Activated naive CD4-positive, alpha-beta T cell treated with anti-CD3 and anti-CD28 coated beads for 36 hours (primary cell): ENCODE results near the gene FGGY. TPM values are rescaled to one million over a fixed set of nuclear protein-coding genes. Genes with fewer than 3 reads are reported as not detected.

Source experiments
- CTCF ChIA-PET: fragments of 350-600 bp; sonication (Branson Sonifier 250); formaldehyde crosslinking; loops from one replicate; lab custom pipeline; 2021; ENCODE audit warnings: antibody characterized with exemption; lab: Charles Lee
- DNase-seq: peaks from one replicate; pipeline ENCODE4 v3.0.0-alpha.2; 2020
- H3K27ac Mint-ChIP-seq: one replicate; pipeline ENCODE4 v1.8.0; 2021; ENCODE audit warnings: mild to moderate bottlenecking, mixed read lengths
- H3K27me3 Mint-ChIP-seq: one replicate; pipeline ENCODE4 v1.8.0; 2021; ENCODE audit warnings: low read depth, mixed read lengths
- H3K36me3 Mint-ChIP-seq: one replicate; pipeline ENCODE4 v1.8.0; 2021; ENCODE audit warnings: low read depth, mixed read lengths
- H3K4me1 Mint-ChIP-seq: one replicate; pipeline ENCODE4 v1.8.0; 2021; ENCODE audit warnings: low read depth, mixed read lengths
- H3K4me3 Mint-ChIP-seq: one replicate; pipeline ENCODE4 v1.8.0; 2021; ENCODE audit warnings: mild to moderate bottlenecking, moderate library complexity, mixed read lengths
- H3K9me3 Mint-ChIP-seq: one replicate; pipeline ENCODE4 v1.8.0; 2021; ENCODE audit warnings: mixed read lengths
- intact Hi-C: fragments of 100-400 bp; cut with micrococcal nuclease; formaldehyde crosslinking; loops from one replicate; pipeline ENCODE4 v1.15.1; 2023
- total RNA-seq, 2 experiments: library from RNA; stranded (reverse); gene quantifications; one replicate each; pipeline ENCODE4 v1.2.3, GENCODE V29; 2021

The FGGY gene
- total RNA-seq, 2 experiments from 2014 or later = 9.8 to 10.9 TPM

DNA sequence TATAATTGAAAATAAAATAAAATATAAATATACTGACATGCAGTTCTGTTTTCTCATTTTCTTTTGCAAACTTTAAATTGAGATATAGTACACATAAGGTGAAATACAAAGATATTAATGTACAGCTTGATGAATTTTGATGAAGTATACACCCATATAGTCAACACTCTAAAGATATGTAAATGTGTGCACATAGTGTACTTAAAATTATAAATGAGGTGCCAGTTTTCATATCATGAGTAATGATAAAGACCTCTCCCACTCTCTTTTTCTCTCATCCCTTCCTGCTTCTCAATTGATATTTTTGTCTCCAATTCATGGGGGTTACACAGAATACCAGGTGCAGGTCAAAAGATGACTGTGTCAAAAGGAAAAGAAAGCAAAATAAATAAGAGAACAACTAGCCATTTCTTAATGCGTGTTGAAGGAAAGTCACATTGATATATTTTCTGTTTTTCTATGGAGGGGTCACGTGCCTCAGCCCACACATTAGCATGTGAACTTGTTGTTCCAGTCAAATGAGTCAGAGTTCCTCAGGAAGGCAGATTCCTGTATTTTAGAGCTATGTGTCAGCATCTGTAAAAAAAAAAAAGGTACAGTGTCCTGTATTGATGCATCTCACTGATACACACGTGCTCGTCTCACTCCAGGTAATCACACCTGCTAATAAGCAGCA is 453.6 kb downstream of the FGGY start:
- Mint-ChIP-seq H3K9me3 (no peaks in the 10 kb centered on the region), H3K27ac (no peak overlapping the region), H3K4me1 (peaks cover 6% of the 10 kb centered on the region), H3K27me3 (no peaks in the 10 kb centered on the region), H3K4me3 (no peak overlapping the region), H3K36me3 (no peaks in the 10 kb centered on the region)
- CTCF ChIA-PET = interaction anchor here (0.5 to 1.5 kb wide), 5 partner anchors 9 to 784 kb away, joined by 3 to 5 read pairs (median 4); no protein-coding TSS in a partner anchor
- DNase-seq = peak; percentile 17
- intact Hi-C loops = no loop called here

DNA sequence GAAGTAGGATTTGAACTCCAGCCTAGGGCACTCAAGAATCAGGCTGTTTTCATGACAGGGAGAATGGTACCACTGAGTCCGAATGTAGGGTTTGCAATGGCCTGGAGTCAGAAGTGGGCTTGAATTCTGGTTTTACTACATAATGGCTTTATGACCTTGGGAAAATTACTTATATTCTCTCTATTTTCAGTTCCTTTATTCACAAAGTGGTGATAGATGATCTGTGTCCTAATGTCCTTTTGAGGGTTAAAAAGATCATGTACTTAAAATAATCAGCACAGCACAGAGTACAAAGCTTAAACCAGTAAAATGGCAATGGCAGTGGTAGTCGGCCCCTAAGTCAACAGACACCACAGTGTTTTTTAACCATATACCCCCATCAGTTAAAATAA is 454.1 kb downstream of the FGGY start:
- Mint-ChIP-seq H3K9me3 (no peaks in the 10 kb centered on the region), H3K27ac (no peak overlapping the region), H3K36me3 (no peaks in the 10 kb centered on the region), H3K4me3 (no peak overlapping the region), H3K27me3 (no peaks in the 10 kb centered on the region), H3K4me1 (peaks cover 6% of the 10 kb centered on the region)
- CTCF ChIA-PET = interaction anchor here (0.5 to 1.5 kb wide), 2 partner anchors 52 to 196 kb away, joined by 3 to 4 read pairs; no protein-coding TSS in a partner anchor
- intact Hi-C loops = no loop called here
- DNase-seq = no peak

DNA sequence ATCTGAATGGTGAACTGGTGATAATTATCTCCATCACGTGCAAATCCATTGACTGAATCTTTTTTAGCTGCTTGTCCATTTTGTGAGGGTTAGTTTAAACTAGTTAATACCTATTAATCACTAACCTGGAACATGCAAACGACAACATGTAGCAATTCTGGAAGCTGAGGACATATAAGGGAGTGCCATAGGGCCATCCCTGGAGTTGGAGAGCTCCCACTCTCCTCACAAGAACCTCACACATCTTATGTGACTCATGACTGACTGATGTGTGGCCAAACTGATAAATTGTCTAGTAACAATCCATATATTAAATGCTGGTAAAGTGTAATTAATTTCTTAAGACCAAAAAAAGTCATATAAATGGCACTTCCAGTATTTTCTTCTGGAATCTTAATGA is 454.9 kb downstream of the FGGY start:
- H3K27ac Mint-ChIP-seq = no peak overlapping the region
- no peak overlapping the region for H3K4me3 Mint-ChIP-seq
- no peak for DNase-seq
- H3K36me3 Mint-ChIP-seq = no peaks in the 10 kb centered on the region
- peaks cover 6% of the 10 kb centered on the region for H3K4me1 Mint-ChIP-seq
- CTCF ChIA-PET = no interaction called here
- H3K27me3 Mint-ChIP-seq = no peaks in the 10 kb centered on the region
- intact Hi-C loops = no loop called here
- H3K9me3 Mint-ChIP-seq = no peaks in the 10 kb centered on the region

DNA sequence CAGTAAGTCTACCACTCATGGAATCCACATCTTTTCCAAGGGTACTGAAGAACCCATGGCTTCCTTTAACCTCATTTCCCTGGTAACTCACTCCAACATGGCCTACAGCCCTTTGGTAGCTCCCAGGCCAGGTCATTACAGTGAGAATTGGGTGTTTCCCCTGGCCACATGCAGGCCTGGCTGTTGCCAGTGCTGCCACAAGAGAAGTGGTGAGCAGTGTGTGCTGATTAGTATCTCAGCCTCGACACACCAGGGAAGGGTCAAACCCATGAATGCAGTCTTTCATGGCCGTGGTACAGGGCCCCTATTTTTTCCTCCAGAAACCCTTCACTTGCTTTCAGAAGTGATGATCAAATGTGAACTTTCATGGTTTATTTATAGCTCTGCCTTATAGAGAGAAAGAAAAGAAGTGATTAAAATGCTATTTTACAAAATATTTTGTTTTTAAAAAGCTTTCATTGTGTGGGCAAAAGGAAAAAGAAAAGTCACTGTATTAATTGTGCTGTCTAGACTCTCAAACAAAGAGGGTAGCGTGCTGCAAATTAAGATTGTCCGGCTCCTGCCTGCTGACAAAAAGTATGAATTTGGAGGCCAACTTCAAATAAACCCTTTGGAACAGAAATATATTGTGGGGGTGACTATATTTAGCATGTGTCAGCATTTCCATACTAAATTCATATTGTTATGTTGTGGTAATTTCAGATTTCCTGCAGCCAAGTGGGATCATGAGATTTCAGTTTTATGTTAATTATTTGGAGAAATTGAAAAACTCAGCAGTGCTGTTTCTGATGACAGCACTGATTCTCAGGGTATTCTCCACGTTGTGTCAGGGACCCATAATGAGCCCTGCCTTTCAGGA is 455.9 kb downstream of the FGGY start:
- Mint-ChIP-seq H3K27ac (no peak overlapping the region), H3K27me3 (no peaks in the 10 kb centered on the region), H3K4me1 (peaks cover 6% of the 10 kb centered on the region), H3K4me3 (no peak overlapping the region), H3K36me3 (no peaks in the 10 kb centered on the region), H3K9me3 (no peaks in the 10 kb centered on the region)
- DNase-seq = no peak
- intact Hi-C loops = no loop called here
- CTCF ChIA-PET = interaction anchor here (0.6 to 0.9 kb wide), 2 partner anchors 178 to 969 kb away, joined by 3 read pairs; partner anchors contain the start of gene JUN

DNA sequence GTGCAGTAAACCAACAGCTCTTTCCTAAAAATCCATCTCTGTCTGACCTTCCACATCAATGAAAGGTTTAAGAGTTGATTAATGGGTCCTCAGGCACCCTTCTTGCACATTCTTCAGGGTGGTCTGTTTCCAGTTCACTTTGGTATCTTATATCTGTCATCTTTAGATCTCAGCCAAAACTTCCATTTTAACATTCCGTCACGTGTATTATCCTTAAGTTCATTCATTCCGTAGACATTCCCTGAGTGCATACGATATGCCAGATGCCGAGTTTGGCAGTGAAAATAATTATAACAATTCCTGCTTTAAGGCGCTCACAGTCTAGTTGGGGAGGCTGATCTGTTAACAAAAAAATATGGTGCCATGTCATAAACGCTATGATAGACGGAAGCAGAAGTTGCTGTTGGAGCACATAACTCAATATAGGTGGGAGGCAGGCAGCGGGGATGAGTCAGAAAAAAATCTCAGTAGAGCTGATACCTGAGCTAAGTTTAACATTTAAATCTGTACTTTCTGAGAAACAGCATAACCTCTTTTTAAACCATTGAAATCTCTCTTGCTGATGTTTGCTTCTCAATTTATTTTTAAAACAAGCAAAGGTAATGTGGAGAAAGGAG is 458.3 kb downstream of the FGGY start:
- CTCF ChIA-PET = interaction anchor here (1.0 kb wide), 1 partner anchor 56 kb away, joined by 3 read pairs; no protein-coding TSS in a partner anchor
- no peaks in the 10 kb centered on the region for H3K27me3 Mint-ChIP-seq
- H3K4me1 Mint-ChIP-seq = peaks cover 9% of the 10 kb centered on the region
- intact Hi-C loops = no loop called here
- no peak overlapping the region for H3K4me3 Mint-ChIP-seq
- no peak for DNase-seq
- no peak overlapping the region for H3K27ac Mint-ChIP-seq
- no peaks in the 10 kb centered on the region for H3K36me3 Mint-ChIP-seq
- no peaks in the 10 kb centered on the region for H3K9me3 Mint-ChIP-seq

DNA sequence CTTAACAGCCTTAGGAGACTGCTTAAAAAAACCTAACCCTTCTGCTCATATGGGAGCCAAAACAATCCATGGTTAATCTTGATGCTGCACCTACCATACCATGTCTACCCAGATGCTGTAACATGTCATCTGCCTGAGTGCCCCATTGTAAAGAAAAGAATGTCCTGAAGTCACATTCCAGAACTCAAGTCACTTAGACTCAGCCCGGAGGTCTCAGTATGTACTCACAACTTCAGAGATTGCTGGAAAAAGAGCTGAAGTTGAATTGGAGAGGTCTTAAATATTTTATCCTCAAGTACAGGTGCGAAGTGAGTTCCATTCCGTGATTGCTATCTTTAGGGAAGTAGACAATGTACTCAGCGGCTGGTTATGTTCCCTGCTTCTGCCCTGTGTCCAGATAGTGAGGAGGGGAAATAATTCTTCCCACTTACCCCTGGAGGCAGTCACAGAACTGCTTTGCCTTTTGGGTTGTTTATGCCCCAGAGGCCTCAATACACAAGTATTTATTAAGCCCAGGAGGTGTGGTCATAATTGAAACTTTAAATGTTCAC is 460.4 kb downstream of the FGGY start:
- H3K4me3 Mint-ChIP-seq = no peak overlapping the region
- intact Hi-C loops = no loop called here
- H3K27me3 Mint-ChIP-seq = no peaks in the 10 kb centered on the region
- H3K9me3 Mint-ChIP-seq = no peaks in the 10 kb centered on the region
- CTCF ChIA-PET = interaction anchor here (1.0 kb wide), 1 partner anchor 336 kb away, joined by 3 read pairs; no protein-coding TSS in a partner anchor
- H3K4me1 Mint-ChIP-seq = peaks cover 4% of the 10 kb centered on the region
- H3K27ac Mint-ChIP-seq = no peak overlapping the region
- H3K36me3 Mint-ChIP-seq = no peaks in the 10 kb centered on the region
- no peak for DNase-seq

DNA sequence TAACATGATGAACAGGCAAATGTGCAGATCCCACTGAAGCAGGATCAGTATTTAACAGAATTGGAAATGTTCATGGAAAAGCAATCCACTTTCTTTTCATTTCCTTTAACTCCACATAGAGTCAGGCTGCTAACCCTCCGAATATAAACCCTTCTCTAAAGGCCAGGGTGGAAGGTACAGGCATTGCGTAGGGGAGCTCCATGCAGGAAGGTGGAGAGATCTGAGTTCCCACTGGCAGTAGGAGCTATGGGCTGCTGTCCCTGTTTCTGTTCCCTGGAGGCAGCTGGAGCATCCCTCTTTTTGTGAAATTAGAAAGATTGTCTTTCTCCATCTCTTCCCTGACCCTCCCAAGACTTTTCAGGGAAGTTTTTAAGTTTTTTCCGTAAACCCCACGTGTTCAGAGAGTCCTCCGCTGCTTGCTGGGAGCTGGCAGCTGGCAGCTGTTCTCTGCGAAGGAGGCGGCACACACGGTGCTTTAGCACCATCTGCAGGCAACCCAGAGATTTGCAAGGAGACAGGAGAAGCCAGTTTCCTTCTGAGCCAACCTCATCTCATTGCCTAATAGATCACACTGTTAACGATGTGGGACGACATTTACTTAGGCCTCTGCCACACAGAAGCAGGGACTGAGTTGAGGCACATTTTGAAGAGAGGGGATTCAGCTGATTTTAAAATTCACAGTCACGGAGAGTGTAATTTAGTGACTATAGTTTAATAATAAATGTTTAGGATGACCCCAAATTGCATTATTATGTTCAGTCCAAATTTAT is 462.4 kb downstream of the FGGY start:
- DNase-seq = peak; percentile 83
- H3K9me3 Mint-ChIP-seq = no peaks in the 10 kb centered on the region
- intact Hi-C loops = loop anchor here (1.0 to 2.0 kb wide), 7 partner anchors 60 to 1243 kb away; partner anchors contain the start of gene OMA1
- no peaks in the 10 kb centered on the region for H3K27me3 Mint-ChIP-seq
- peaks cover 4% of the 10 kb centered on the region for H3K4me1 Mint-ChIP-seq
- no peaks in the 10 kb centered on the region for H3K36me3 Mint-ChIP-seq
- H3K4me3 Mint-ChIP-seq = peak overlapping the region; percentile 47
- CTCF ChIA-PET = interaction anchor here (0.6 to 1.9 kb wide), 29 partner anchors 9 to 1565 kb away, joined by 3 to 10 read pairs (median 4); partner anchors contain the start of gene JUN
- H3K27ac Mint-ChIP-seq = peak overlapping the region; percentile 53

DNA sequence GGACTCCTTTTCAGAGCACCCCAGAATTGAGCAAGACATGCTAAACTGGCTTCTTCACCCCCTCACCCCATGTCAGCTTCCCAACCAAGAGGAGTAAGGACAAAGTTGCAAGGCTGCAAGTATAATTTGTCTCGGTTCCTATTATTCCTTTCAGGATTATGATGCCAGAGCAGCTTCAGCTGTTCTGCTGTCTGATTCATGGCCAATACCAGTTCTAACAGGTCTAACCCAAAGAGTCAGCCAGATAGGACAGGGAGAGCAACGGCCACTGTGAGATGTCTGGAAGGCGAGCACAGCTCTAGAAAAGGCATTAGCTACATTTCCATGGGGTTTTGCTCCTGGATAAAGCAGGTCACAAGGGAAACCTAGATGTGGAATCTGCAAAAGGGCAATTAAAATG is 464.5 kb downstream of the FGGY start:
- Mint-ChIP-seq H3K27me3 (no peaks in the 10 kb centered on the region), H3K9me3 (no peaks in the 10 kb centered on the region), H3K4me3 (no peak overlapping the region), H3K27ac (no peak overlapping the region), H3K36me3 (no peaks in the 10 kb centered on the region), H3K4me1 (peaks cover 4% of the 10 kb centered on the region)
- intact Hi-C loops = no loop called here
- CTCF ChIA-PET = interaction anchor here (0.6 to 1.0 kb wide), 3 partner anchors 982 to 1020 kb away, joined by 3 to 5 read pairs (median 4); no protein-coding TSS in a partner anchor
- DNase-seq = no peak

DNA sequence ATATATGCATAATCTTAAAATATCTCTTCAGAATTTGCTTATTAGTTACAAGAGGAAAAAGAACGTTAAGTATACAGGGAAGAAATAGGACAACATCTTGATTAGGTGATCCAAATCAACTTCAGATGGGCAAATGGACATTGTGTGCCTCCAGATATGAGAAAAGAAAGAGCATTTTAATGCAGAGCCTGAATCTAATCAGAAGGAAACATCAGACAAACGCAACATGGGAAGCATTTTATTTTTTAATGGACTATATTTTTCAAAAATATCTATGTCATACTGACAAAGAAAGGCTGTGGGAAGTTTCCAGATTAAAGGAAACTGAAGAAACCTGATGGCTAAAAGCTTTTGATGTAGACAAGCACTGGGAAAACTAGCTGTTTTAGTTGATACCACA is 466.5 kb downstream of the FGGY start:
- intact Hi-C loops = no loop called here
- CTCF ChIA-PET = interaction anchor here (1.0 kb wide), 1 partner anchor 10 kb away, joined by 3 read pairs; no protein-coding TSS in a partner anchor
- no peak overlapping the region for H3K4me3 Mint-ChIP-seq
- H3K36me3 Mint-ChIP-seq = no peaks in the 10 kb centered on the region
- peaks cover 4% of the 10 kb centered on the region for H3K4me1 Mint-ChIP-seq
- no peak overlapping the region for H3K27ac Mint-ChIP-seq
- no peaks in the 10 kb centered on the region for H3K27me3 Mint-ChIP-seq
- no peak for DNase-seq
- H3K9me3 Mint-ChIP-seq = no peaks in the 10 kb centered on the region

DNA sequence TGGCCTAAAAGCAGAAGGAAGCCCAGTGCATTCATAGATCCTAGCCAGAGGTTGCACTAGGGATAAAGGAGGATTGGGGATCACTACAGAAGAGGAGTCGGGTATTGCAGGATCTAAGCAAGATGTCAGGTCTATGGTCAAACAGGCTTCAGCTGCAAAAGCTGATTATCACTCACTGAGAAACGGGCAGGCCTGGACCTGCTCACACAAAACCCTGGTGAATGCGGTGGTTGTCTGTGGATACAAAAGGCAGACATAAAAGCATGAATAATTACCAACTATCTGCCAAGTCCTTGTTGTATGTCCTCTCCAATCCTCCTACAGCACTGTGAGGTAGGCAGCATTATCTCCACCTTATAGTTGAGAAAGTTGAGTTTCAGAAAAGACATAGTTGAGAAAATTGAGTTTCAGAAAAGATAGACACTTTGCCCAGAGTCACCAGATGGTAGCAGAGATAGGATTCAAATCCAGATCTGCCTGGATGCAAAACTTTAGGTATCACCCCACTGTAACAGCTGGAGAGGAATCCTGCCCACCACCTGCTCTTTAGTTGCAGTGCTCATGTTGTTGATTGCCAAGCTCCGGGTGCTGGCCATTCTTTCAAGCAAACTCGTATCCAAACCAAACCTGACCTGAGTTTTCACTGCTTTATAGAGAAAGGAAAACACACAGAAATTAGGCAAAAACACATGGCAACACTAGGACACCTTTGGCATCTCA is 468.3 kb downstream of the FGGY start:
- CTCF ChIA-PET = interaction anchor here (0.6 to 1.2 kb wide), 2 partner anchors 119 to 998 kb away, joined by 3 read pairs; no protein-coding TSS in a partner anchor
- no peak for DNase-seq
- Mint-ChIP-seq H3K4me1 (no peaks in the 10 kb centered on the region), H3K27ac (no peak overlapping the region), H3K36me3 (no peaks in the 10 kb centered on the region), H3K9me3 (no peaks in the 10 kb centered on the region), H3K27me3 (no peaks in the 10 kb centered on the region), H3K4me3 (no peak overlapping the region)
- intact Hi-C loops = no loop called here
